ENCODE data around the gene TNFSF10.

GRCh38 chr3:172517859-172518466, 5.3 kb downstream of the TNFSF10 start:
- TF ChIP-seq PPARA (CRISPR knock-in tag; IDR thresholded peaks at IDR 0.05; ENCODE audit: borderline replicate concordance) (no peak), OSR1 (CRISPR knock-in tag; IDR thresholded peaks at IDR 0.05) (no peak), ZFP3 (CRISPR knock-in tag; IDR thresholded peaks at IDR 0.05) (no peak), TOX (CRISPR knock-in tag; IDR thresholded peaks at IDR 0.05; ENCODE audit: borderline replicate concordance) (no peak), PATZ1 (CRISPR knock-in tag; IDR thresholded peaks at IDR 0.05; ENCODE audit: borderline replicate concordance) (no peak)
